WTC11 (cell line): Measurements from ENCODE around the gene GSDMA. TPM values are rescaled to one million over a fixed set of nuclear protein-coding genes. Genes with fewer than 3 reads are reported as not detected.

ENCODE experiments used
- ATAC-seq: fragments of 200-7000 bp; cut with Tn5 transposase; 2 replicates; pipeline ENCODE4 v1.10.0; 2021; ENCODE audit warnings: mild to moderate bottlenecking, moderate library complexity
- Bru-seq: library from RNA; stranded (reverse); fragments of 400-500 nt; gene quantifications from one replicate; lab custom pipeline; 2021; lab: Mats Ljungman, UMichigan
- CTCF ChIA-PET: fragments of 300-600 bp; sonication (Branson Sonifier 250); formaldehyde crosslinking; loops from one replicate; lab custom pipeline; 2021; ENCODE audit warnings: antibody characterized with exemption; lab: Charles Lee
- POLR2A ChIA-PET: fragments of 350-600 bp; sonication (Branson Sonifier 250); formaldehyde crosslinking; loops from one replicate; lab custom pipeline; 2021; ENCODE audit warnings: antibody characterized with exemption; lab: Charles Lee
- DNase-seq: peaks from one replicate; pipeline ENCODE4 v3.0.0; 2021; ENCODE audit warnings: low spot score
- H3K27ac Mint-ChIP-seq: 2 replicates; pipeline ENCODE4 v1.8.0; 2021; ENCODE audit warnings: mixed read lengths
- H3K27me3 Mint-ChIP-seq: 2 replicates; pipeline ENCODE4 v1.8.0; 2021; ENCODE audit warnings: low read depth, mild to moderate bottlenecking, moderate library complexity, mixed read lengths
- H3K36me3 Mint-ChIP-seq: 2 replicates; pipeline ENCODE4 v1.8.0; 2021; ENCODE audit warnings: mixed read lengths
- H3K4me1 Mint-ChIP-seq: 2 replicates; pipeline ENCODE4 v1.8.0; 2022; ENCODE audit warnings: mixed read lengths
- H3K4me3 Mint-ChIP-seq: 2 replicates; pipeline ENCODE4 v1.8.0; 2021; ENCODE audit warnings: mild to moderate bottlenecking, moderate library complexity, mixed read lengths
- H3K9me3 Mint-ChIP-seq: 2 replicates; pipeline ENCODE4 v1.8.0; 2021; ENCODE audit warnings: mixed read lengths
- AFF4 ChIP-seq: sonication (generic); formaldehyde crosslinking; IDR thresholded peaks from 2 replicates; pipeline ENCODE4 v1.8.1; 2023; ENCODE audit warnings: mild to moderate bottlenecking, missing genetic modification reagents, borderline replicate concordance
- ATF3 ChIP-seq: sonication (generic); formaldehyde crosslinking; conservative IDR thresholded peaks from 2 replicates; pipeline ENCODE4 v1.8.1; 2022; ENCODE audit warnings: mild to moderate bottlenecking, missing genetic modification reagents
- CDX4 ChIP-seq: fragments of 250-450 bp; sonication (Bioruptor Pico); IDR thresholded peaks from 2 replicates; pipeline ENCODE4 v1.9.0; 2021; ENCODE audit warnings: moderate library complexity, mild to moderate bottlenecking, inconsistent platforms, borderline replicate concordance
- CREB1 ChIP-seq: sonication (generic); formaldehyde crosslinking; IDR thresholded peaks from 2 replicates; pipeline ENCODE4 v1.8.0; 2023; ENCODE audit warnings: mild to moderate bottlenecking, missing genetic modification reagents
- EMX1 ChIP-seq: fragments of 250-450 bp; sonication (Bioruptor Pico); IDR thresholded peaks from 2 replicates; pipeline ENCODE4 v1.8.0; 2021; ENCODE audit warnings: mild to moderate bottlenecking
- GRHL2 ChIP-seq: fragments of 250-450 bp; sonication (Bioruptor Pico); IDR thresholded peaks from 2 replicates; pipeline ENCODE4 v1.8.0; 2022; ENCODE audit warnings: mild to moderate bottlenecking, moderate library complexity; ENCODE audit not compliant: insufficient replicate concordance, severe bottlenecking
- HMGA2 ChIP-seq: fragments of 250-450 bp; sonication (Bioruptor Pico); IDR thresholded peaks from 2 replicates; pipeline ENCODE4 v1.4.0; 2021; ENCODE audit warnings: mild to moderate bottlenecking, moderate library complexity
- IRF1 ChIP-seq: sonication (generic); formaldehyde crosslinking; IDR thresholded peaks from 2 replicates; pipeline ENCODE4 v1.8.0; 2023; ENCODE audit warnings: missing genetic modification reagents
- IRF2 ChIP-seq: sonication (generic); formaldehyde crosslinking; IDR thresholded peaks from 2 replicates; pipeline ENCODE4 v1.8.0; 2022; ENCODE audit warnings: low read depth, missing genetic modification reagents, borderline replicate concordance
- NFE2L1 ChIP-seq: sonication (generic); formaldehyde crosslinking; IDR thresholded peaks from 2 replicates; pipeline ENCODE4 v1.8.1; 2023; ENCODE audit warnings: missing genetic modification reagents
- OVOL2 ChIP-seq: fragments of 250-450 bp; sonication (Bioruptor Pico); IDR thresholded peaks from 2 replicates; pipeline ENCODE4 v1.9.0; 2021; ENCODE audit warnings: mild to moderate bottlenecking, borderline replicate concordance
- RORB ChIP-seq: fragments of 250-450 bp; sonication (Bioruptor Pico); IDR thresholded peaks from 2 replicates; pipeline ENCODE4 v1.9.0; 2021; ENCODE audit warnings: mild to moderate bottlenecking
- STAT6 ChIP-seq: sonication (generic); formaldehyde crosslinking; conservative IDR thresholded peaks from 2 replicates; pipeline ENCODE4 v1.8.1; 2023; ENCODE audit warnings: mild to moderate bottlenecking, low read depth, missing genetic modification reagents, moderate library complexity
- TEAD4 ChIP-seq: sonication (generic); formaldehyde crosslinking; IDR thresholded peaks from 2 replicates; pipeline ENCODE4 v1.8.0; 2022; ENCODE audit warnings: mild to moderate bottlenecking, missing genetic modification reagents
- ZBTB21 ChIP-seq: sonication (generic); formaldehyde crosslinking; IDR thresholded peaks from 2 replicates; pipeline ENCODE4 v1.8.1; 2023; ENCODE audit warnings: mild to moderate bottlenecking, missing genetic modification reagents, borderline replicate concordance
- ZNF121 ChIP-seq: sonication (generic); formaldehyde crosslinking; IDR thresholded peaks from 2 replicates; pipeline ENCODE4 v1.8.0; 2023; ENCODE audit warnings: missing genetic modification reagents
- ZNF263 ChIP-seq: sonication (generic); formaldehyde crosslinking; IDR thresholded peaks from 2 replicates; pipeline ENCODE4 v1.8.1; 2022; ENCODE audit warnings: low read depth, mild to moderate bottlenecking, moderate library complexity, missing genetic modification reagents
- ZNF281 ChIP-seq: sonication (generic); formaldehyde crosslinking; IDR thresholded peaks from 2 replicates; pipeline ENCODE4 v1.8.0; 2023; ENCODE audit warnings: mild to moderate bottlenecking, missing genetic modification reagents
- ZNF396 ChIP-seq: fragments of 250-450 bp; sonication (Bioruptor Pico); IDR thresholded peaks from 2 replicates; pipeline ENCODE4 v1.8.0; 2021; ENCODE audit warnings: mild to moderate bottlenecking, moderate library complexity, borderline replicate concordance
- ZNF423 ChIP-seq: fragments of 250-450 bp; sonication (Bioruptor Pico); IDR thresholded peaks from 2 replicates; pipeline ENCODE4 v2.1.2; 2022; ENCODE audit warnings: mild to moderate bottlenecking, moderate library complexity
- long read RNA-seq, 3 experiments: library from RNA in 1 of 3; library from capped mRNA in 1 of 3; library from polyadenylated mRNA in 1 of 3; unstranded in 2 of 3; stranded (forward) in 1 of 3; transcript quantifications; one replicate each; pipeline ENCODE4 v2.0.0, GENCODE V29; 2021
- total RNA-seq: library from RNA; stranded (reverse); gene quantifications from 3 replicates; pipeline ENCODE4 v1.2.3, GENCODE V29; 2021

The GSDMA gene
- total RNA-seq (not detected in 3 replicates), Bru-seq, nascent RNA (percentile 30 among the genes with signal in this experiment)
- long read RNA-seq, experiment 1 = 0 reads
- long read RNA-seq, experiment 2 = 0 reads
- long read RNA-seq, experiment 3, partial matches to known transcripts = 0 of 1 reads
- long read RNA-seq, experiment 3, other reads (novel, unspliced or antisense) = 1 of 1 reads

- CTCF ChIA-PET = interaction anchor here (0.7 kb wide), 1 partner anchor 142 kb away, joined by 4 read pairs; no protein-coding TSS in a partner anchor
- POLR2A ChIA-PET = interaction anchor here (0.6 kb wide), 1 partner anchor 223 kb away, joined by 3 read pairs; no protein-coding TSS in a partner anchor
- Mint-ChIP-seq H3K9me3 (no peaks in the 10 kb centered on the region), H3K27ac (no peak within 1 kb of the TSS), H3K27me3 (peaks cover 2% of the 10 kb centered on the region; the same call in 1 of the 2 replicates), H3K36me3 (no peaks in the 10 kb centered on the region), H3K4me3 (no peak within 1 kb of the TSS), H3K4me1 (peaks cover 9% of the 10 kb centered on the region)
- DNase-seq (no peak), ATAC-seq (no peak)
- TF ChIP-seq STAT6 (no peak), ZNF281 (CRISPR knock-in tag) (no peak), ZBTB21 (no peak), EMX1 (CRISPR knock-in tag) (no peak), OVOL2 (CRISPR knock-in tag) (no peak), ZNF423 (CRISPR knock-in tag) (no peak), ZNF121 (CRISPR knock-in tag) (no peak), ZNF263 (CRISPR knock-in tag) (no peak), CREB1 (CRISPR knock-in tag) (no peak), AFF4 (no peak), ZNF396 (CRISPR knock-in tag) (no peak), NFE2L1 (CRISPR knock-in tag) (no peak), CDX4 (CRISPR knock-in tag) (no peak), IRF1 (CRISPR knock-in tag) (no peak), GRHL2 (CRISPR knock-in tag) (no peak), HMGA2 (CRISPR knock-in tag) (no peak), RORB (no peak), ATF3 (CRISPR knock-in tag) (no peak), TEAD4 (CRISPR knock-in tag) (no peak), IRF2 (CRISPR knock-in tag) (no peak)
These were observed at the start of gene GSDMA for GRCh38 chr17:39962642-39963220. Gene GSDMA, plus strand, starts transcription at chr17:39963004. Its CDS starts 2,684 bp downstream, at chr17:39965688.
